ENCODE measurements around the gene MRM2. TPM values are rescaled to one million over a fixed set of nuclear protein-coding genes. Genes with fewer than 3 reads are reported as not detected.

Gene MRM2
- total and polyA plus RNA-seq, 9 donors = 21.1 to 26.7 (median 25.2) TPM

GRCh38 chr7:2209146-2209960, 32.7 kb downstream of the MRM2 start:
- peak; percentile 71 for DNase-seq
- no peaks in the 10 kb centered on the region for H3K9me3 ChIP-seq (replicated peaks; ENCODE audit: control insufficient read depth, low read depth, low read length)
- H3K27ac ChIP-seq (ENCODE audit: low read length) = no peak overlapping the region
- peaks cover 62% of the 10 kb centered on the region for H3K36me3 ChIP-seq (ENCODE audit: control insufficient read depth, insufficient read depth, low read length)
- H3K4me1 ChIP-seq (ENCODE audit: control insufficient read depth, insufficient read depth, low read length) = peaks cover 6% of the 10 kb centered on the region
- WGBS (ENCODE audit: insufficient coverage) = 50% methylated on average over 16 of the region's 21 CpGs
- H3K4me3 ChIP-seq (ENCODE audit: low read length) = no peak overlapping the region
- no peaks in the 10 kb centered on the region for H3K27me3 ChIP-seq (ENCODE audit: control insufficient read depth, insufficient read depth, low read length)

- Histone ChIP-seq H3K27me3 (ENCODE audit: control insufficient read depth, insufficient read depth, low read length) (no peaks in the 10 kb centered on the region), H3K4me1 (ENCODE audit: control insufficient read depth, insufficient read depth, low read length) (peaks cover 10% of the 10 kb centered on the region), H3K4me3 (ENCODE audit: low read length) (no peak overlapping the region), H3K36me3 (ENCODE audit: control insufficient read depth, insufficient read depth, low read length) (peaks cover 57% of the 10 kb centered on the region), H3K27ac (ENCODE audit: low read length) (no peak overlapping the region), H3K9me3 (replicated peaks; ENCODE audit: control insufficient read depth, low read depth, low read length) (no peaks in the 10 kb centered on the region)
- WGBS (ENCODE audit: insufficient coverage) = 90% methylated on average over 16 of the region's 16 CpGs
- DNase-seq = no peak
Observed at GRCh38 chr7:2208712-2209111, 33.3 kb downstream of the MRM2 start.

- Histone ChIP-seq H3K4me3 (ENCODE audit: low read length) (no peak overlapping the region), H3K4me1 (ENCODE audit: control insufficient read depth, insufficient read depth, low read length) (peaks cover 35% of the 10 kb centered on the region), H3K27ac (ENCODE audit: low read length) (no peak overlapping the region), H3K27me3 (ENCODE audit: control insufficient read depth, insufficient read depth, low read length) (no peaks in the 10 kb centered on the region), H3K36me3 (ENCODE audit: control insufficient read depth, insufficient read depth, low read length) (peaks cover 30% of the 10 kb centered on the region), H3K9me3 (replicated peaks; ENCODE audit: control insufficient read depth, low read depth, low read length) (no peaks in the 10 kb centered on the region)
- DNase-seq = no peak
- WGBS (ENCODE audit: insufficient coverage) = 86% methylated on average over 14 of the region's 16 CpGs
Observed at GRCh38 chr7:2205036-2205780, 36.8 kb downstream of the MRM2 start.

- peaks cover 37% of the 10 kb centered on the region for H3K36me3 ChIP-seq (ENCODE audit: control insufficient read depth, insufficient read depth, low read length)
- H3K27me3 ChIP-seq (ENCODE audit: control insufficient read depth, insufficient read depth, low read length) = no peaks in the 10 kb centered on the region
- no peak for DNase-seq
- H3K4me3 ChIP-seq (ENCODE audit: low read length) = no peak overlapping the region
- no peak overlapping the region for H3K27ac ChIP-seq (ENCODE audit: low read length)
- WGBS (ENCODE audit: insufficient coverage) = 90% methylated on average over 10 of the region's 11 CpGs
- H3K4me1 ChIP-seq (ENCODE audit: control insufficient read depth, insufficient read depth, low read length) = peaks cover 33% of the 10 kb centered on the region
- no peaks in the 10 kb centered on the region for H3K9me3 ChIP-seq (replicated peaks; ENCODE audit: control insufficient read depth, low read depth, low read length)
Observed at GRCh38 chr7:2204446-2204845, 37.6 kb downstream of the MRM2 start.

- Histone ChIP-seq H3K27me3 (ENCODE audit: control insufficient read depth, insufficient read depth, low read length) (no peaks in the 10 kb centered on the region), H3K4me1 (ENCODE audit: control insufficient read depth, insufficient read depth, low read length) (peaks cover 29% of the 10 kb centered on the region), H3K9me3 (replicated peaks; ENCODE audit: control insufficient read depth, low read depth, low read length) (no peaks in the 10 kb centered on the region), H3K4me3 (ENCODE audit: low read length) (no peak overlapping the region), H3K27ac (ENCODE audit: low read length) (no peak overlapping the region), H3K36me3 (ENCODE audit: control insufficient read depth, insufficient read depth, low read length) (peaks cover 39% of the 10 kb centered on the region)
- WGBS (ENCODE audit: insufficient coverage) = 40% methylated on average over 11 of the region's 13 CpGs
- DNase-seq = no peak
Observed at GRCh38 chr7:2203766-2204300, 38.2 kb downstream of the MRM2 start.

- H3K4me3 ChIP-seq (ENCODE audit: low read length) = no peak overlapping the region
- DNase-seq = peak; percentile 41
- no peaks in the 10 kb centered on the region for H3K9me3 ChIP-seq (replicated peaks; ENCODE audit: control insufficient read depth, low read depth, low read length)
- WGBS (ENCODE audit: insufficient coverage) = 62% methylated on average over 17 of the region's 20 CpGs
- H3K27ac ChIP-seq (ENCODE audit: low read length) = no peak overlapping the region
- H3K27me3 ChIP-seq (ENCODE audit: control insufficient read depth, insufficient read depth, low read length) = no peaks in the 10 kb centered on the region
- H3K36me3 ChIP-seq (ENCODE audit: control insufficient read depth, insufficient read depth, low read length) = peaks cover 36% of the 10 kb centered on the region
- H3K4me1 ChIP-seq (ENCODE audit: control insufficient read depth, insufficient read depth, low read length) = peaks cover 32% of the 10 kb centered on the region
Observed at GRCh38 chr7:2202901-2203765, 38.9 kb downstream of the MRM2 start.

GRCh38 chr7:2202361-2202761, 39.6 kb downstream of the MRM2 start:
- 77% methylated on average over 11 of the region's 14 CpGs for WGBS (ENCODE audit: insufficient coverage)
- H3K9me3 ChIP-seq (replicated peaks; ENCODE audit: control insufficient read depth, low read depth, low read length) = no peaks in the 10 kb centered on the region
- DNase-seq = no peak
- no peak overlapping the region for H3K27ac ChIP-seq (ENCODE audit: low read length)
- no peaks in the 10 kb centered on the region for H3K27me3 ChIP-seq (ENCODE audit: control insufficient read depth, insufficient read depth, low read length)
- H3K36me3 ChIP-seq (ENCODE audit: control insufficient read depth, insufficient read depth, low read length) = peaks cover 28% of the 10 kb centered on the region
- no peak overlapping the region for H3K4me3 ChIP-seq (ENCODE audit: low read length)
- H3K4me1 ChIP-seq (ENCODE audit: control insufficient read depth, insufficient read depth, low read length) = peaks cover 40% of the 10 kb centered on the region

- no peak overlapping the region for H3K27ac ChIP-seq (ENCODE audit: low read length)
- peak; percentile 40 for DNase-seq
Observed at GRCh38 chr7:2201686-2202360, 40.2 kb downstream of the MRM2 start.

GRCh38 chr7:2201128-2201527, 40.9 kb downstream of the MRM2 start:
- H3K36me3 ChIP-seq (ENCODE audit: control insufficient read depth, insufficient read depth, low read length) = peaks cover 32% of the 10 kb centered on the region
- H3K27ac ChIP-seq (ENCODE audit: low read length) = no peak overlapping the region
- H3K27me3 ChIP-seq (ENCODE audit: control insufficient read depth, insufficient read depth, low read length) = no peaks in the 10 kb centered on the region
- no peak overlapping the region for H3K4me3 ChIP-seq (ENCODE audit: low read length)
- no peaks in the 10 kb centered on the region for H3K9me3 ChIP-seq (replicated peaks; ENCODE audit: control insufficient read depth, low read depth, low read length)
- WGBS (ENCODE audit: insufficient coverage) = 90% methylated on average over 5 of the region's 10 CpGs
- H3K4me1 ChIP-seq (ENCODE audit: control insufficient read depth, insufficient read depth, low read length) = peaks cover 52% of the 10 kb centered on the region
- DNase-seq = no peak

More at GRCh38 chr7:2201686-2202360, 40.2 kb downstream of the MRM2 start:
- H3K4me3 ChIP-seq (ENCODE audit: low read length) = no peak overlapping the region
- peaks cover 30% of the 10 kb centered on the region for H3K36me3 ChIP-seq (ENCODE audit: control insufficient read depth, insufficient read depth, low read length)
- no peaks in the 10 kb centered on the region for H3K9me3 ChIP-seq (replicated peaks; ENCODE audit: control insufficient read depth, low read depth, low read length)
- H3K27me3 ChIP-seq (ENCODE audit: control insufficient read depth, insufficient read depth, low read length) = no peaks in the 10 kb centered on the region
- WGBS (ENCODE audit: insufficient coverage) = 45% methylated on average over 22 of the region's 31 CpGs
- H3K4me1 ChIP-seq (ENCODE audit: control insufficient read depth, insufficient read depth, low read length) = peaks cover 45% of the 10 kb centered on the region

Measured in muscle of leg (tissue), 11 donors.